Measurements from ENCODE around the gene GPR153.

Gene GPR153

DNA sequence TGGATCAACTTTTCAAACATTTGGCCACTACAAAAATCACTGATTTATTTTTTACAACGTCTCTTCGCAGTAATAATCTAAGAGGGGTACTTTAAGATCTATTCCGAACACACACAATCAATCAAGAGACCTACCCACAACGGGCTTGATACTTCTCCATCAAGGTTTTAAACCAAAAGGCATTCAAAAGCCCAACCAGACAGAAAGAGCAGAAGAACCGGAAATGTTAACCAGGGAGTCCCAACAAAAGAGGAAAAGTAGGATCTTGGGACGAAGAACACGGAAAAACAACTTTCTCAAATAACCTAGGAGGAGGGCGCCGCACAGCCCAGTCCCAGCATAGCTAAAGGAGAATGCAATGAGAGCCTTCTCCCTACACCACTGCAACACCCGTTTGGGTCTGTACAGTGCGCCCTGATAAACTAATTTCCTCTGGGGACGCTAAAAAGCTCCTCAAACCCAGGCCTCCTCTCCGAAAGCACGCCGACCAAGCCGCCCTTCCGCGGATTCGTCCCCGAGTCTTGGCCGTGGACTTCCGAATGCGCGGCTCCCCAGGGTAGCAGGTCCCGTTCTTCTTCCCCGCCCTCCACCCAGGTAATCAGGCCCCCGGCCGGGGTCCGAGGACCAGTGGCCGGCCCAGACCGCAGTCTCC lies 62.1 kb downstream of the GPR153 start:
- DNase-seq, result no peak

DNA sequence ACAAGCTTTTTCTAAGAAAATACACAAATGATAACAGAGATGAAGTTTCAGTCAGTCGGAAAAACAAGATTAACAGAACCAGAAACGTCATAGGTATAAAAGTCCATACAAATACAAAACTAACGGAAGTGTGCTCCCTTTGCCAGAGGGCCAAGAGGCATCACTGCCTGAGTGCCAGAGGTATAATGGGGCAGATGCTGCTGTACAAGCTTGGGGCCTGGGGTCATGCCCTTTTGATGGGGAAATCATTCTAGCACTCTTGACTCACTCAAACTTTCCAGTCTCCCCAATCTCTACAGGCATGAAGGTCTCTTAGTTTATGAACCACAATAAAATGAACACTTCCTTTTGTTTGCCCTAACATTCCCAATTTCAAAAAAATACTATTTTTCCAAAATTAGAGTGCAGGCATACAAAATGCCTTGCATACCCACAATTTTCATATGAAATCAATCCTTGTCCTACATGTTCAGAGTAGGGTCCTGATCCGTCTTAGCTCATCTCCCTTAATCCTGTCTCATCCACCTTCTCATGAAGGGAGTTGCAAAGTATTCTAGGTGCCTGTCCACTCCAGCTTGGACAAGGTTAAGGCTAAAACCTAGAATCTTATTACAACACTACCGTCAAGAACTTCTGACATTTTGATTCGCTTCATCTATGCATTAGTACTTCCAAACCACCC lies 63.0 kb downstream of the GPR153 start:
- no peak for DNase-seq
